H1 (cell line): ENCODE measurements around the gene TNS3.

ENCODE experiments used
- CTCF ChIP-seq, 3 experiments: IDR thresholded peaks; 1 replicate in 2 of 3; 2 replicates in 1 of 3; pipeline versions ENCODE4 v1.5.1 to v1.6.1; 2011; ENCODE audit warnings: low read length in 3 of 3, mild to moderate bottlenecking in 3 of 3, inconsistent platforms in 2 of 3, low read depth in 1 of 3, moderate library complexity in 1 of 3; ENCODE audit not compliant: insufficient read depth in 1 of 3; ENCODE audit errors: control extremely low read depth in 1 of 3
- EZH2 ChIP-seq: fragments of 200-600 bp; sonication (generic); IDR thresholded peaks from 2 replicates; pipeline ENCODE4 v1.7.1; 2012; ENCODE audit warnings: low read depth, mild to moderate bottlenecking, moderate library complexity, low read length, inconsistent platforms; ENCODE audit not compliant: severe bottlenecking
- SP4 ChIP-seq: IDR thresholded peaks from 2 replicates; pipeline ENCODE4 v1.6.1; 2012; ENCODE audit warnings: low read length, inconsistent platforms

DNA sequence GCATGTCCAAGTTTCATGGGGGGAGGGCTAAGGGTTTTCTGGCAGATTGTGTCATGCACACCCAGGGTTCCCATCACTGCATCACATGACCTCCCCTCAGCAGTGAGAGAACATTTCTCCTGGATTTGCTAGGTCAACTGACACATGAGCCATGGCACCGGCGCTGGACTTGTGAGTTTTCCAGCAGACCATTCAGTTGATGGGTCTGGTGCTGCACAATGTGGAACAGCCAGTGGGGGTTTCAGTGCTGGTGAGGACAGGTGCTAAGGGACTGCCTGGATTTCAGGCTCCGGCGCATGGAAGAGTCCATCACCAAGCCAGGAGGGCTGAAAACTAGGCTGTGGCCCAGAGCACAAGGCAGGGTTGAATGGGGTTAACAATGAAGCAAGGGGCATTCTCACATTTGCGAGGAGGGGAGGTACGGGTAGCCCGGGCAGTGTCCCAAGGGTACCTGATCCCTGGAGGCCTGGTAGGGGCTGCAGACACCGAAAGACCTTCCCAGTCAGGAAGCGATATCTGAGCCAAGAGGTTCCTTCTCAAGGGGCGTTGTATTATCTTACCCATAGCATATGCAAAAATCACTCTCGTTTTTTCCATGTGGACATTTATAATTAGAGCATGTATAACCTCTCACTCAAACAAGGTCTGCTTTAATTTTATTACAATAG, 203.0 kb downstream of the TNS3 start:
- TF ChIP-seq SP4 (no peak), CTCF (IDR thresholded peaks at IDR 0.05; ENCODE audit: control extremely low read depth in 1 of 3, insufficient read depth in 1 of 3, low read depth in 1 of 3, low read length in 3 of 3) (no peak), EZH2 (no peak)
